OCI-LY7 (cell line): ENCODE data around the gene A2ML1. TPM values are rescaled to one million over a fixed set of nuclear protein-coding genes. Genes with fewer than 3 reads are reported as not detected.
A peak's percentile ranks its signal among the peaks of the same experiment; 100 is the strongest.

Source experiments
- BruUV-seq: library from RNA; stranded (reverse); fragments of 400-500 nt; replicated peaks from 2 replicates; lab custom pipeline; 2021; lab: Mats Ljungman, UMichigan
- CTCF ChIA-PET: fragments of 300-600 bp; sonication (Branson Sonifier 250); formaldehyde crosslinking; loops from one replicate; lab custom pipeline; 2022; ENCODE audit warnings: antibody characterized with exemption; ENCODE audit not compliant: unreplicated experiment; lab: Charles Lee
- POLR2A ChIA-PET: fragments of 300-600 bp; sonication (Branson Sonifier 250); formaldehyde crosslinking; loops from one replicate; lab custom pipeline; 2022; ENCODE audit warnings: antibody characterized with exemption; lab: Charles Lee
- DNase-seq: peaks from one replicate; pipeline ENCODE4 v3.0.0-alpha.2; 2015; ENCODE audit warnings: low spot score
- H2AFZ ChIP-seq: fragments of 200-600 bp; sonication (generic), shearing (Covaris generic); 2 replicates; pipeline ENCODE4 v1.6.1; 2014; ENCODE audit warnings: mild to moderate bottlenecking, antibody characterized with exemption, low read length, moderate library complexity
- H3K27ac ChIP-seq: fragments of 200-600 bp; sonication (generic); 2 replicates; pipeline ENCODE4 v1.5.1; 2014; ENCODE audit warnings: mixed run types, low read depth, mild to moderate bottlenecking, moderate library complexity, low read length, inconsistent platforms; ENCODE audit not compliant: poor library complexity, severe bottlenecking
- H3K36me3 ChIP-seq: fragments of 200-600 bp; sonication (generic); 2 replicates; pipeline ENCODE4 v1.6.1; 2014; ENCODE audit warnings: mild to moderate bottlenecking, antibody characterized with exemption, low read length, moderate library complexity, mixed read lengths; ENCODE audit not compliant: insufficient read depth
- H3K4me1 ChIP-seq: fragments of 200-600 bp; sonication (generic); 2 replicates; pipeline ENCODE4 v1.5.1; 2014; ENCODE audit warnings: mild to moderate bottlenecking, low read length; ENCODE audit not compliant: insufficient read depth, poor library complexity, severe bottlenecking
- H3K4me2 ChIP-seq: fragments of 200-600 bp; sonication (generic); 2 replicates; pipeline ENCODE4 v1.6.1; 2014; ENCODE audit warnings: mild to moderate bottlenecking, low read length
- H3K4me3 ChIP-seq: fragments of 200-600 bp; sonication (generic); 2 replicates; pipeline ENCODE4 v1.5.1; 2014; ENCODE audit warnings: mild to moderate bottlenecking, low read depth, low read length; ENCODE audit not compliant: poor library complexity, severe bottlenecking
- H3K79me2 ChIP-seq: fragments of 200-600 bp; sonication (generic); 2 replicates; pipeline ENCODE4 v1.6.1; 2016; ENCODE audit warnings: low read depth, mild to moderate bottlenecking, low read length, moderate library complexity, mixed read lengths; ENCODE audit not compliant: insufficient read depth
- H3K9me2 ChIP-seq: fragments of 200-600 bp; sonication (generic); 2 replicates; pipeline ENCODE4 v1.6.1; 2016; ENCODE audit warnings: mild to moderate bottlenecking, low read length, mixed read lengths; ENCODE audit not compliant: insufficient read depth
- H3K9me3 ChIP-seq: fragments of 200-600 bp; sonication (generic); 2 replicates; pipeline ENCODE4 v1.6.1; 2014; ENCODE audit warnings: mild to moderate bottlenecking, mixed run types, low read length, mixed read lengths
- H4K20me1 ChIP-seq: fragments of 200-600 bp; sonication (generic); 2 replicates; pipeline ENCODE4 v1.6.1; 2014; ENCODE audit warnings: mild to moderate bottlenecking, antibody characterized with exemption, low read length, moderate library complexity, mixed read lengths; ENCODE audit not compliant: insufficient read depth
- EZH2phosphoT487 ChIP-seq: fragments of 200-600 bp; sonication (generic); IDR thresholded peaks from 2 replicates; pipeline ENCODE4 v1.6.1; 2018; ENCODE audit warnings: low read depth, borderline replicate concordance, mild to moderate bottlenecking, mixed run types, antibody characterized with exemption, low read length, moderate library complexity, mixed read lengths
- intact Hi-C: fragments of 100-400 bp; cut with micrococcal nuclease; formaldehyde crosslinking; loops from one replicate; pipeline ENCODE4 v1.10.0; 2022; ENCODE audit not compliant: unreplicated experiment
- total RNA-seq, 2 experiments: library from RNA; depleted of rRNA in 1 of 2; stranded (reverse); fragments of >200 nt in 1 of 2; shearing (Covaris generic) in 1 of 2; gene quantifications; 2 replicates each; pipeline ENCODE4 v1.2.3, GENCODE V29; 2014 to 2022
- TF ChIP-seq, protein P1 (sequence below): fragments of 200-600 bp; sonication (generic); conservative IDR thresholded peaks from 2 replicates; pipeline ENCODE4 v1.5.1; 2014; ENCODE audit warnings: mild to moderate bottlenecking, antibody characterized with exemption, low read length, moderate library complexity, mixed read lengths

Gene A2ML1
- total RNA-seq, 2 experiments from 2014 or later, result not detected

DNA sequence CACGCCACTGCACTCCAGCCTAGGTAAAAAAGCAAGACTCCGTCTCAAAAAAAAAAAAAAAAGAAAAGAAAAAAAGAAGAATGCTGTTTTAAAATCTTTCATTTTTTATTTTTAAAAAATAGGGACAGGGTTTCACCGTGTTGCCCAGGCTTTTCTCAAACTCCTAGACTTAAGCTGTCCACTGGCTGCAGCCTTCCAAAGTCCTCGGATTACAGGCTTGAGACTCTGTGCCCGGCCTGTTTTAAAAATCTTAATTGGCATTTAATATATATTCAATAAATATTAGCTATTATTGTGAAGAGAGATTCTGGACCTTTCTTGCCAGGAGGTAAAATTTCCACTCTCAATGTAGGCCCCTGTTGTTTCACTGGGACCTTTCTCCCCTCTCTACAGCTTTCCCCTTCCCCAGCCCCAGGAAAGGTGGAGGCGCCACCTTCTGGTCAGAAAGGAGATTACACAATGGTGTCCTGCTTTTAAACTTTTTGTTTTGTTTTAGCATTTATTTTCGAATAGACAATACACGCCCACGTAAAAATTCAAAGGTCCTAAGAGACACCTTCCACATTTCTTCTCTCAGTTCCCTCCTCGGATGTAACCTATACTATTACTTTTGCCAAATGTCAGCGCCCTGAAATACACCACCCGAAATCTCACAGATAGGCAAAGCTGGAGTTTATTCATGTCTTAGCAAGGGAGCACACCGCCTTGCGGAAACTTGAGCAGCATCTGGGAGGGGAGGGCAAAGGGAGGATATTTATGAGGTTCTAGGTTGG is 68.1 kb downstream of the A2ML1 start:
- peak overlapping the region; percentile 63 for H3K4me3 ChIP-seq
- peak; percentile 64 for DNase-seq
- no peaks in the 10 kb centered on the region for H3K9me2 ChIP-seq
- no peaks in the 10 kb centered on the region for H4K20me1 ChIP-seq
- no peaks in the 10 kb centered on the region for H3K4me1 ChIP-seq
- TF ChIP-seq, protein P1, sequence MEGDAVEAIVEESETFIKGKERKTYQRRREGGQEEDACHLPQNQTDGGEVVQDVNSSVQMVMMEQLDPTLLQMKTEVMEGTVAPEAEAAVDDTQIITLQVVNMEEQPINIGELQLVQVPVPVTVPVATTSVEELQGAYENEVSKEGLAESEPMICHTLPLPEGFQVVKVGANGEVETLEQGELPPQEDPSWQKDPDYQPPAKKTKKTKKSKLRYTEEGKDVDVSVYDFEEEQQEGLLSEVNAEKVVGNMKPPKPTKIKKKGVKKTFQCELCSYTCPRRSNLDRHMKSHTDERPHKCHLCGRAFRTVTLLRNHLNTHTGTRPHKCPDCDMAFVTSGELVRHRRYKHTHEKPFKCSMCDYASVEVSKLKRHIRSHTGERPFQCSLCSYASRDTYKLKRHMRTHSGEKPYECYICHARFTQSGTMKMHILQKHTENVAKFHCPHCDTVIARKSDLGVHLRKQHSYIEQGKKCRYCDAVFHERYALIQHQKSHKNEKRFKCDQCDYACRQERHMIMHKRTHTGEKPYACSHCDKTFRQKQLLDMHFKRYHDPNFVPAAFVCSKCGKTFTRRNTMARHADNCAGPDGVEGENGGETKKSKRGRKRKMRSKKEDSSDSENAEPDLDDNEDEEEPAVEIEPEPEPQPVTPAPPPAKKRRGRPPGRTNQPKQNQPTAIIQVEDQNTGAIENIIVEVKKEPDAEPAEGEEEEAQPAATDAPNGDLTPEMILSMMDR, result peak; percentile 99
- no peak for TF ChIP-seq EZH2phosphoT487
- ChIA-PET POLR2A (interaction anchor here (0.6 to 1.8 kb wide), 12 partner anchors 60 to 346 kb away, joined by 3 to 4 read pairs (median 3); partner anchors contain the start of gene RIMKLB), CTCF (interaction anchor here (0.7 to 1.2 kb wide), 4 partner anchors 20 to 233 kb away, joined by 3 to 4 read pairs (median 3); no protein-coding TSS in a partner anchor)
- H3K9me3 ChIP-seq, result no peaks in the 10 kb centered on the region
- no peaks in the 10 kb centered on the region for H3K79me2 ChIP-seq
- H2AFZ ChIP-seq, result peak overlapping the region; percentile 90
- H3K36me3 ChIP-seq, result no peaks in the 10 kb centered on the region
- BruUV-seq, result no TSS peak
- H3K27ac ChIP-seq, result no peak overlapping the region
- intact Hi-C loops, result loop anchor here (1.0 to 2.0 kb wide), 4 partner anchors 148 to 346 kb away; no protein-coding TSS in a partner anchor
- H3K4me2 ChIP-seq, result peak overlapping the region; percentile 72

DNA sequence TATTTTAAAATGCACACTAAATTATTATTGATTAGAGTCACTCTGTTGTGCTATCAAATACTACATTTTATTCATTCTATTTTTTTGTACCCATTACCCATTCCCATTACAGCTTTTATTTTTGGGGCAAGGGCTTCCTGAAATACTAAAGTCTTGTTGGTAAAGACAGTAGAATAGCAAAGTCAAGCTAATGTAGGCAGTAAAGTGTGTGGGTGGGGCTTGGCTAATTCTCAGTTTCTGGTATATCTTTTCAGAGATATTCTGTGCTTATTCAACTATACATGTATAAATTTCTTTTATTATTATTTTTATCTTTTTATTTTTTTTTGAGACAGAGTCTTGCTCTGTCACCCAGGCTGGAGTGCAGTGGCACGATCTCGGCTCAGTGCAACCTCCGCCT is 69.6 kb downstream of the A2ML1 start:
- H3K27ac ChIP-seq, result no peak overlapping the region
- H3K79me2 ChIP-seq, result no peaks in the 10 kb centered on the region
- intact Hi-C loops, result loop anchor here (2.0 kb wide), 2 partner anchors 147 to 347 kb away; no protein-coding TSS in a partner anchor
- H3K9me3 ChIP-seq, result 0 out of 2 replicates have a peak, but pooled peaks cover 6% of the 10 kb centered on the region
- TF ChIP-seq, protein P1, result no peak
- no peak overlapping the region for H2AFZ ChIP-seq
- no peak for DNase-seq
- CTCF ChIA-PET, result no interaction called here
- no peaks in the 10 kb centered on the region for H3K4me1 ChIP-seq
- no peak overlapping the region for H3K4me3 ChIP-seq
- H3K36me3 ChIP-seq, result no peaks in the 10 kb centered on the region
- H3K9me2 ChIP-seq, result no peaks in the 10 kb centered on the region
- no TSS peak for BruUV-seq
- no peak overlapping the region for H3K4me2 ChIP-seq
- no peaks in the 10 kb centered on the region for H4K20me1 ChIP-seq
- POLR2A ChIA-PET, result no interaction called here

DNA sequence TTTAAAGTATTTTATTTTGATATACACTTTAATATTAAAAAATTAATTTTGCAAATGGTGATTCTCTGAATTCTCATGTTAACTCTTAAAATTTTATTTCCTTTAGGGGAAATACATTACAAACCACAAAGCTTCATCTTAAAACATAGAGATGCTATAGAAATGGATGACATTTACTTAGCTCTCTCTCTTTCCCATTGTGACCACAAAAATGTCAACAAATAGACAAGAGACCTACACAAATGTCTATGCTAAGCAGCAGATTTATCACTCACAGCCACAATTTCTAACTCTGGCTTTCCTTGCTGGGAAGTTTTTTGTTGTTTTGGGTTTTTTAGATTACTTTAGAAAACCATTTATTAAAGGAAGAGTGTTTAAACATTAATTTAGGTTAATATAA is 72.0 kb downstream of the A2ML1 start:
- Histone ChIP-seq H3K4me3 (no peak overlapping the region), H3K4me1 (no peaks in the 10 kb centered on the region)
- CTCF ChIA-PET, result no interaction called here

More for the DNA sequence above, 72.0 kb downstream of the A2ML1 start:
- H3K9me2 ChIP-seq, result no peaks in the 10 kb centered on the region
- BruUV-seq, result no TSS peak
- H4K20me1 ChIP-seq, result no peaks in the 10 kb centered on the region
- H3K36me3 ChIP-seq, result no peaks in the 10 kb centered on the region
- DNase-seq, result no peak
- H3K9me3 ChIP-seq, result 0 out of 2 replicates have a peak, but pooled peaks cover 6% of the 10 kb centered on the region
- TF ChIP-seq, protein P1, result no peak
- no peak for TF ChIP-seq EZH2phosphoT487
- no peak overlapping the region for H3K4me2 ChIP-seq
- H2AFZ ChIP-seq, result no peak overlapping the region
- POLR2A ChIA-PET, result interaction anchor here (0.7 kb wide), 2 partner anchors 144 to 216 kb away, joined by 3 read pairs; no protein-coding TSS in a partner anchor
- H3K79me2 ChIP-seq, result no peaks in the 10 kb centered on the region
- intact Hi-C loops, result no loop called here
- no peak overlapping the region for H3K27ac ChIP-seq
